HG03571 (cell line): ENCODE data around the gene HOOK2.
"Not testable (repeated sequence)": the region's sequence is repeated elsewhere in the genome, so short reads cannot be mapped to it uniquely, and the experiment has no call there.

Experiments used
- ATAC-seq: cut with Tn5 transposase; IDR thresholded peaks from one replicate; pipeline ENCODE4 v1.9.1; 2021; ENCODE audit not compliant: unreplicated experiment

Gene HOOK2

GRCh38 chr19:12721656-12722565 lies 53.4 kb downstream of the HOOK2 start:
- peak; percentile 18 for ATAC-seq

- no peak for ATAC-seq
These were observed 54.3 kb downstream of the HOOK2 start for GRCh38 chr19:12720851-12721655.

GRCh38 chr19:12720296-12720695 lies 55.1 kb downstream of the HOOK2 start:
- no peak for ATAC-seq

GRCh38 chr19:12715929-12716328 lies 59.4 kb downstream of the HOOK2 start:
- no peak for ATAC-seq

GRCh38 chr19:12715102-12715501 lies 60.2 kb downstream of the HOOK2 start:
- ATAC-seq, result no peak

GRCh38 chr19:12713304-12713703 lies 62.0 kb downstream of the HOOK2 start:
- not testable (repeated sequence) for ATAC-seq
